GM12892 (cell line): Measurements from ENCODE around the gene ATP1A3.

ENCODE experiments used
- POLR2A ChIP-seq: IDR thresholded peaks from 2 replicates; pipeline ENCODE4 v1.6.1; 2011; ENCODE audit warnings: low read depth, low read length, control low read depth
- POLR2AphosphoS5 ChIP-seq: IDR thresholded peaks from 2 replicates; pipeline ENCODE4 v1.6.1; 2011; ENCODE audit warnings: low read depth, low read length, control low read depth
- TAF1 ChIP-seq: IDR thresholded peaks from 2 replicates; pipeline ENCODE4 v1.6.1; 2011; ENCODE audit warnings: low read depth, mild to moderate bottlenecking, control low read depth, low read length, borderline replicate concordance

DNA sequence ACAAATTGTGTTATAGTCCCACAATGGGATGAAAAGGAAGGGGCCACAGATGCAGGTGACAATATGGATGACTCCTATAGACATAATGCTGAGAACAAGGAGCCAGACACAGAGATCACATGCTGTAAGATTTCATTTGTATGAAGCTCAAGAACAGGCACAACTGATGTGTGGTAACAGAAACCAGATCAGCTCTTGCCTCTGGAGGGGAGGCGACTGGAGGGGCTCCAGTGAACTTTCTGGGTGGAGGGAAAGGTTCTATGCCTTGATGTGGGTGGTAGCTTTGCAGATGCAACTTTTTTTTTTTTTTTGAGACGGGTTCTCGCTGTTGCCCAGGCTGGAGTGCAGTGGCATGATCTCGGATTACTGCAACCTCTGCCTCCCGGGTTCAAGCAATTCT, 28.9 kb downstream of the ATP1A3 start:
- TF ChIP-seq POLR2A (no peak), TAF1 (no peak), POLR2AphosphoS5 (no peak)
